22Rv1 (cell line): Measurements from ENCODE around the gene SLC10A7.

Experiments
- CTCF ChIP-seq: fragments of 450-650 bp; IDR thresholded peaks from 2 replicates; pipeline ENCODE4 v1.5.1; 2017; ENCODE audit warnings: mild to moderate bottlenecking
- ZFX ChIP-seq: fragments of 450-650 bp; IDR thresholded peaks from 2 replicates; pipeline ENCODE4 v1.6.1; 2017; ENCODE audit warnings: antibody characterized with exemption, borderline replicate concordance

DNA sequence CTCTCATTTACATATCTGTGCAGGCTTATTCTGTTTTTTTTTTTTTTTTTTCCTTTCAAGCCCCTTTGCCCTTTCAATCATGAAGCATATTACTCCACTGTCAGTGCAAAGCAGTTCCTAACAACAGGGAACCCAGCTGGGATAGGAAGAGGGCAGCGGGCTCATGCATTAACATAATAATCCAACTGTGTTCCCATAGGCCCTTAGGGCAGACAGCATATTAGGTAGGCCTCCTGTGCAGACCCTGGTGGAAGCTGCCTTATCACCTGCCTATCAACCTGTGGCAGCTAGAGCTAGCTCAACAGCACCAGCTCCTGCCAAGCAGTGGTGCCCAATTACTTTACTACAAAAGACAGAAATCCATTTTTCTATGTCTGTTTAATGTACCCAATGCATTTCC lies 49.3 kb downstream of the SLC10A7 start:
- TF ChIP-seq CTCF: no peak
- TF ChIP-seq ZFX: no peak
